Endothelial cell of umbilical vein (primary cell): ENCODE results near the gene THSD7B. TPM values are rescaled to one million over a fixed set of nuclear protein-coding genes. Genes with fewer than 3 reads are reported as not detected.

ENCODE experiments used
- BruUV-seq: library from RNA; stranded (reverse); fragments of 400-500 nt; replicated peaks from 2 replicates; lab custom pipeline; 2021; lab: Mats Ljungman, UMichigan
- CTCF ChIA-PET: fragments of 300-600, 350-600 bp; sonication (Branson Sonifier 250); formaldehyde crosslinking; loops from one replicate; lab custom pipeline; 2021; ENCODE audit warnings: antibody characterized with exemption, inconsistent platforms; lab: Charles Lee
- POLR2A ChIA-PET: fragments of 300-600, 350-600 bp; sonication (Branson Sonifier 250); formaldehyde crosslinking; loops from one replicate; lab custom pipeline; 2021; ENCODE audit warnings: antibody characterized with exemption, inconsistent platforms; lab: Charles Lee
- DNase-seq: peaks from one replicate; pipeline ENCODE4 v3.0.0-alpha.2; 2011; ENCODE audit warnings: low read depth, low spot score
- FAIRE-seq: peaks from 2 replicates; lab custom pipeline; 2011; peaks lifted over from hg19 to GRCh38; lab: Jason Lieb, UNC
- H2AFZ ChIP-seq: 2 replicates; pipeline ENCODE4 v1.6.0; 2012; ENCODE audit warnings: low read depth, low read length, control low read depth, inconsistent platforms
- H3K27ac ChIP-seq: 2 replicates; pipeline ENCODE4 v1.5.1; 2011; ENCODE audit warnings: low read depth, mild to moderate bottlenecking, control low read depth, low read length, moderate library complexity; ENCODE audit not compliant: insufficient read depth
- H3K27me3 ChIP-seq, 2 experiments: 2 replicates each; pipeline versions ENCODE4 v1.6.0 to v1.6.1; 2011; ENCODE audit warnings: low read length in 2 of 2, mixed read lengths in 1 of 2; ENCODE audit not compliant: control insufficient read depth in 2 of 2, insufficient read depth in 2 of 2
- H3K36me3 ChIP-seq, 2 experiments: 2 replicates in 1 of 2; 3 replicates in 1 of 2; pipeline ENCODE4 v1.5.1; 2011; ENCODE audit warnings: low read length in 2 of 2, mild to moderate bottlenecking in 1 of 2, moderate library complexity in 1 of 2; ENCODE audit not compliant: control insufficient read depth in 2 of 2, insufficient read depth in 2 of 2; ENCODE audit errors: extremely low read depth in 1 of 2
- H3K4me1 ChIP-seq: 3 replicates; pipeline ENCODE4 v1.5.1; 2011; ENCODE audit warnings: mild to moderate bottlenecking, low read length; ENCODE audit not compliant: control insufficient read depth, insufficient read depth; ENCODE audit errors: extremely low read depth
- H3K4me2 ChIP-seq: 2 replicates; pipeline ENCODE4 v1.6.1; 2011; ENCODE audit warnings: low read length, control low read depth, mixed read lengths; ENCODE audit not compliant: insufficient read depth
- H3K4me3 ChIP-seq, 3 experiments: fragments of 200-600 bp in 1 of 3; sonication (generic), shearing (Covaris generic) in 1 of 3; replicated peaks in 1 of 3; 2 replicates each; pipeline ENCODE4 v1.5.1; 2011 to 2016; ENCODE audit warnings: control low read depth in 3 of 3, low read length in 3 of 3, mild to moderate bottlenecking in 2 of 3, inconsistent platforms in 1 of 3, low read depth in 1 of 3, moderate library complexity in 1 of 3; ENCODE audit not compliant: insufficient read depth in 1 of 3
- H3K79me2 ChIP-seq: 2 replicates; pipeline ENCODE4 v1.6.0; 2012; ENCODE audit warnings: low read length, inconsistent platforms; ENCODE audit not compliant: control insufficient read depth, insufficient read depth
- H3K9ac ChIP-seq: replicated peaks from 2 replicates; pipeline ENCODE3; 2011; ENCODE audit warnings: low read length, control low read depth; ENCODE audit not compliant: insufficient read depth; ENCODE audit errors: extremely low read depth
- H3K9me1 ChIP-seq: replicated peaks from 3 replicates; pipeline ENCODE4 v1.6.0; 2011; ENCODE audit warnings: mild to moderate bottlenecking, low read length; ENCODE audit not compliant: control insufficient read depth, insufficient read depth; ENCODE audit errors: extremely low read depth
- H3K9me3 ChIP-seq: replicated peaks from 2 replicates; pipeline ENCODE4 v1.5.1; 2012; ENCODE audit warnings: low read length, inconsistent platforms; ENCODE audit not compliant: control insufficient read depth, insufficient read depth
- H4K20me1 ChIP-seq: replicated peaks from 2 replicates; pipeline ENCODE3; 2011; ENCODE audit warnings: mild to moderate bottlenecking, low read length; ENCODE audit not compliant: control insufficient read depth, insufficient read depth; ENCODE audit errors: extremely low read depth
- EZH2 ChIP-seq: IDR thresholded peaks from 2 replicates; pipeline ENCODE4 v1.6.1; 2012; ENCODE audit warnings: borderline replicate concordance, low read depth, mild to moderate bottlenecking, moderate library complexity, low read length, inconsistent platforms; ENCODE audit not compliant: severe bottlenecking
- FOS ChIP-seq: IDR thresholded peaks from 2 replicates; pipeline ENCODE4 v1.6.1; 2011; ENCODE audit warnings: mild to moderate bottlenecking, low read length, moderate library complexity, borderline replicate concordance; ENCODE audit not compliant: insufficient read depth
- GATA2 ChIP-seq: IDR thresholded peaks from 2 replicates; pipeline ENCODE4 v1.7.0; 2011; ENCODE audit warnings: low read depth, mild to moderate bottlenecking, moderate library complexity, mixed read lengths, low read length; ENCODE audit not compliant: insufficient read length, insufficient read depth
- JUN ChIP-seq: IDR thresholded peaks from 2 replicates; pipeline ENCODE4 v1.6.1; 2011; ENCODE audit warnings: borderline replicate concordance, low read depth; ENCODE audit not compliant: insufficient read length, insufficient read depth
- MYC ChIP-seq: IDR thresholded peaks from one replicate; pipeline ENCODE4 v1.6.1; 2011; ENCODE audit warnings: mild to moderate bottlenecking, low read depth, low read length
- POLR2A ChIP-seq: IDR thresholded peaks from 2 replicates; pipeline ENCODE4 v1.6.1; 2012; ENCODE audit warnings: low read depth, mild to moderate bottlenecking, control low read depth, low read length
- POLR2AphosphoS5 ChIP-seq: IDR thresholded peaks from 2 replicates; pipeline ENCODE4 v1.6.1; 2012; ENCODE audit warnings: low read depth, mild to moderate bottlenecking, control low read depth, low read length, moderate library complexity; ENCODE audit not compliant: insufficient read depth
- dilution Hi-C: fragments of 300-500 bp; cut with MboI; formaldehyde crosslinking; loops from one replicate; pipeline ENCODE4 v1.15.0; 2019; ENCODE audit warnings: low sequenced_read_pairs; ENCODE audit not compliant: extremely low pct_ligation_motif_present
- intact Hi-C: fragments of 100-400 bp; cut with micrococcal nuclease; formaldehyde crosslinking; loops from one replicate; pipeline ENCODE4 v1.10.0; 2022
- polyA plus RNA-seq, 4 experiments: library from polyadenylated mRNA; depleted of rRNA in 3 of 4; stranded (reverse) in 3 of 4; unstranded in 1 of 4; fragments of >200 nt; gene quantifications; 2 replicates each; pipeline versions ENCODE4 v1.2.1 to v1.2.3, GENCODE V29; 2011 to 2012; ENCODE audit warnings: missing spikeins in 1 of 4
- total RNA-seq: library from RNA; stranded (reverse); gene quantifications from 2 replicates; pipeline ENCODE4 v1.2.3, GENCODE V29; 2021
- TF ChIP-seq, protein P1 (sequence below): IDR thresholded peaks from 2 replicates; pipeline ENCODE4 v1.6.1; 2011; ENCODE audit not compliant: insufficient read depth, insufficient read length
- TF ChIP-seq, protein P2 (sequence below), 2 donors: IDR thresholded peaks; 1 replicate in 1 of 2; 2 replicates in 1 of 2; pipeline ENCODE4 v1.5.1; 2011; ENCODE audit warnings: low read length in 2 of 2, mild to moderate bottlenecking in 2 of 2, moderate library complexity in 2 of 2, control low read depth in 1 of 2, inconsistent platforms in 1 of 2, low read depth in 1 of 2; ENCODE audit not compliant: insufficient read depth in 1 of 2; ENCODE audit errors: extremely low read depth in 1 of 2

THSD7B gene
- total and polyA plus RNA-seq, 2 donors (not counting 3 experiments of a cell fraction or from before 2014, with no cell fraction given): 0.04 TPM; not detected in 1

DNA sequence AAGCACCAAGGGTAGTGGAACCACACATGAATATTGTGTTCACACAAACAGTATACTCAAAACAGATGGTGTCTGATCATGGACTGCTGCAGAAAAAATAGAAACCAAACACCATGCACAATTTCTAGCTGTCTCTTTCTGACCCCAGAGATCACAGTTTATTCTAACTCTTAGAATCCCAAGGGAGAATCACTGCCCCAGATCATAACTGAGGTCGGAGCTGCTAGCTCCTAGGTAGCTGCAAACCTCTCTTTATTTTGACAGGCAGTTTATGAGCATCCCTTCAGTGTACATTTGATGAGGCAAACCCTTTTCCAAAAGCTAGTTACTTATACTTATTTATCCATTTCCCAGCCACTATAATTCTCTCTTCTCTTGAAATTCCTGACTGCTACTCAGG is 759.8 kb downstream of the THSD7B start:
- H2AFZ ChIP-seq: no peak overlapping the region
- no peak overlapping the region for H3K4me2 ChIP-seq
- ChIA-PET POLR2A (no interaction called here), CTCF (no interaction called here)
- no peak for TF ChIP-seq POLR2AphosphoS5
- TF ChIP-seq, protein P1, sequence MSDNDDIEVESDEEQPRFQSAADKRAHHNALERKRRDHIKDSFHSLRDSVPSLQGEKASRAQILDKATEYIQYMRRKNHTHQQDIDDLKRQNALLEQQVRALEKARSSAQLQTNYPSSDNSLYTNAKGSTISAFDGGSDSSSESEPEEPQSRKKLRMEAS: no peak
- no peak for TF ChIP-seq JUN
- TF ChIP-seq POLR2A: no peak
- H3K9ac ChIP-seq: no peak overlapping the region
- H3K27me3 ChIP-seq: no peaks in the 10 kb centered on the region
- H3K79me2 ChIP-seq: no peaks in the 10 kb centered on the region
- no peak overlapping the region for H3K27ac ChIP-seq
- DNase-seq (no peak), FAIRE-seq (no peak)
- no peaks in the 10 kb centered on the region for H4K20me1 ChIP-seq
- dilution Hi-C loops (no loop called here), intact Hi-C loops (no loop called here)
- H3K4me3 ChIP-seq: no peak overlapping the region
- H3K9me1 ChIP-seq: no peaks in the 10 kb centered on the region
- no peaks in the 10 kb centered on the region for H3K4me1 ChIP-seq
- H3K36me3 ChIP-seq: no peaks in the 10 kb centered on the region
- BruUV-seq: no TSS peak
- H3K9me3 ChIP-seq: peaks cover 7% of the 10 kb centered on the region

DNA sequence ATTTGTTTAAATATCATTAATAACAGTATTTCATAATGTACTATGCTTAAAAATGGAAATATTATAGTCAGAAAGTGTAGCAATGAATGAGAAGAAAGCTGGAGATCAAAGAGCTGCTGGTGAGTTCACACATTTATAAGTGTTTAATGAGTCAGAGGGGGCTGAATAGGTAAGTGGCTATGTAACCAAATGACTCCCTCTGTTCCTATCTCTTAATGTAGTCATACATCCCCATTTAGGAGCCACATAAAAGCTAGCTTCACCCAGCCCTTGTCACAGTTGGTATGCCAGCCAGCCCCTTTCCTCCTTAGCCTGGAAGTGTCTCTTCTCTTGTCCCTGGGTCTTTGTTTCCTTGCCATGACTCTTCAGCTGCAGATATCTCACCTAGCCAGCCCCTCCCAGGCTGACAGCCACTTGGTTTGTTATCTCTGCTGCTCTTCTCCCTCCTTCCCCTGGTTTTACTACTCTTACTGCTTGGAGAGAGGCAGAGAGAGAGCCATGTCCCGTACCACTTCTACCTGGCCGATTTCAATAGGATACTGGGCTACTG is 760.4 kb downstream of the THSD7B start:
- ChIA-PET CTCF (no interaction called here), POLR2A (no interaction called here)

More for the DNA sequence above, 760.4 kb downstream of the THSD7B start:
- Histone ChIP-seq H3K9me1 (no peaks in the 10 kb centered on the region), H3K4me1 (no peaks in the 10 kb centered on the region), H3K9me3 (peaks cover 7% of the 10 kb centered on the region), H3K36me3 (no peaks in the 10 kb centered on the region), H4K20me1 (no peaks in the 10 kb centered on the region), H3K4me2 (no peak overlapping the region), H3K79me2 (no peaks in the 10 kb centered on the region), H3K27me3 (no peaks in the 10 kb centered on the region), H2AFZ (no peak overlapping the region), H3K4me3 (no peak overlapping the region), H3K27ac (no peak overlapping the region), H3K9ac (no peak overlapping the region)
- dilution Hi-C loops: no loop called here
- FAIRE-seq: no peak
- intact Hi-C loops: no loop called here
- no TSS peak for BruUV-seq
- DNase-seq: no peak
- no peak for TF ChIP-seq POLR2AphosphoS5
- TF ChIP-seq GATA2: no peak
- TF ChIP-seq, protein P1: no peak
- TF ChIP-seq MYC: no peak
- TF ChIP-seq EZH2: no peak
- TF ChIP-seq FOS: no peak
- no peak for TF ChIP-seq JUN
- no peak for TF ChIP-seq POLR2A
- TF ChIP-seq, protein P2, sequence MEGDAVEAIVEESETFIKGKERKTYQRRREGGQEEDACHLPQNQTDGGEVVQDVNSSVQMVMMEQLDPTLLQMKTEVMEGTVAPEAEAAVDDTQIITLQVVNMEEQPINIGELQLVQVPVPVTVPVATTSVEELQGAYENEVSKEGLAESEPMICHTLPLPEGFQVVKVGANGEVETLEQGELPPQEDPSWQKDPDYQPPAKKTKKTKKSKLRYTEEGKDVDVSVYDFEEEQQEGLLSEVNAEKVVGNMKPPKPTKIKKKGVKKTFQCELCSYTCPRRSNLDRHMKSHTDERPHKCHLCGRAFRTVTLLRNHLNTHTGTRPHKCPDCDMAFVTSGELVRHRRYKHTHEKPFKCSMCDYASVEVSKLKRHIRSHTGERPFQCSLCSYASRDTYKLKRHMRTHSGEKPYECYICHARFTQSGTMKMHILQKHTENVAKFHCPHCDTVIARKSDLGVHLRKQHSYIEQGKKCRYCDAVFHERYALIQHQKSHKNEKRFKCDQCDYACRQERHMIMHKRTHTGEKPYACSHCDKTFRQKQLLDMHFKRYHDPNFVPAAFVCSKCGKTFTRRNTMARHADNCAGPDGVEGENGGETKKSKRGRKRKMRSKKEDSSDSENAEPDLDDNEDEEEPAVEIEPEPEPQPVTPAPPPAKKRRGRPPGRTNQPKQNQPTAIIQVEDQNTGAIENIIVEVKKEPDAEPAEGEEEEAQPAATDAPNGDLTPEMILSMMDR (IDR thresholded peaks at IDR 0.05; ENCODE audit: extremely low read depth in 1 of 2, insufficient read depth in 1 of 2, low read depth in 1 of 2, low read length in 2 of 2): no peak
